CD4-positive, alpha-beta T cell treated with Interleukin-12 subunit alpha and Interleukin-12 subunit beta, for 1 hour (primary cell): ENCODE data around the gene NPHP4.

Experiments used
- DNase-seq: peaks from one replicate; pipeline ENCODE4 v3.0.0-alpha.2; 2020

Gene NPHP4

DNA sequence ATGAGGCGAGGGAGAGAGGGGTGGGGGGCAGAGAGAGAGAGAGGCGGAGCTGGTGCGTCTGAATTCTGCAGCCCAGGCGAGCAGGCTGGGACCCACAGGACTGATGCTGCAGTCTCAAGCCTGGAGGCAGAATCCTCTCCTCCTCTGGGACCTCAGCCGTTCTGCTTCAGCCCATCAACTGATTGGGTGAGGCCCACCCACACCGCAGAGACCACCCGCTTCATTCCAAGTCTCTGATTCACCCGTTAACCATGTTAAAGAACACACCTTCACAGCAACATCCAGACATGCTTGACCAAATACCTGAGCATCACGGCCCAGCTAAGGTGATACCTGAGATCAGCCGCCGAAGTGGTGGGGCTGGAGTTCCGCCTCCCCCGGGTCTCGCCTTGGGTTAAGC is 147.8 kb downstream of the NPHP4 start:
- no peak for DNase-seq

DNA sequence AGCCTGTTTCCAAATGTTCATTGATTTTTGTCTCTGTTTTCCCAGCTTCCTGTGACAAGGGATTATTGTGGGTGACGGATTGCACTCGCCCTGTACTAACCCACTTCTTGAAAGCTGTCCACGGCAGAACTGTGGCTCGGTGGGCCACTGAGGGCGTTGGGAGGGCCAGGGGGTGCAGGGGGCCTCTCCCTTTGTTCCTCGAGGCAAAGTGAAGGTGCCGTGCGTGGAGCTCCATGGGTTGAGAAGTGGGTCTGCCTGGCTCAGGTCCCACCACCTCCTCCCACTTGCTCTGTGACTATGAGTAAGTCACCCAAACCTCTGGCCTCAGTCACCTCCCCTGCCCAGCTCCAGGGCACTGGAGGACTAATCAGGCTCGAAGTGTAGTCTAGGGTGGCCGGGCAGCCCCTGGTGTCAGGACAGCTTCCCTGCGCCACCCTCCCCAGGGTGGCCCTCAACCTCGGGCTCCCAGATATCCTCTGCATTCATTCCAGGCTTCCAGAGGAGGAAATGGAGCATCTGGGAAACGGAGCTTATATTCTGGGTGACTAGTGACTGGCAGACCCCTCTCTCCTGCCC is 148.6 kb downstream of the NPHP4 start:
- no peak for DNase-seq

DNA sequence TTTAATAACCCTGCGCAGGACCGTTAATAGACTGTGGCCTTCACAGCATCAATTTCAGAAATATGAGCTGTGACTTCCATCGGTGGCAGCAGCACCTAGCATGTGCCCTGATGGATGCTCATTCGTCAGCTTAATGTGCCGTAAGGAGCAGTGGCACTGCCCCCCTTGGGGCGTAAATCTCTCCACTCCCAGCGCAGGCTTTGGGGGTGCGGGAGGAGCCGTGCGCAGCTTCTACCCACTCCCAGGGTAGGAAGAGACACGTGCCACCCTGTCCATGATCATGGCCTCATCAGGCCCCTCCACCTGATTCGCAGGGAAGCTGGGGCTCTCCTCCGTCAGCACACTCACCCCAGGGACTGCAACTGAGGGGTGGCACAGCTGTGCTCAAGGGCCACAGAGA is 149.5 kb downstream of the NPHP4 start:
- DNase-seq, result no peak

DNA sequence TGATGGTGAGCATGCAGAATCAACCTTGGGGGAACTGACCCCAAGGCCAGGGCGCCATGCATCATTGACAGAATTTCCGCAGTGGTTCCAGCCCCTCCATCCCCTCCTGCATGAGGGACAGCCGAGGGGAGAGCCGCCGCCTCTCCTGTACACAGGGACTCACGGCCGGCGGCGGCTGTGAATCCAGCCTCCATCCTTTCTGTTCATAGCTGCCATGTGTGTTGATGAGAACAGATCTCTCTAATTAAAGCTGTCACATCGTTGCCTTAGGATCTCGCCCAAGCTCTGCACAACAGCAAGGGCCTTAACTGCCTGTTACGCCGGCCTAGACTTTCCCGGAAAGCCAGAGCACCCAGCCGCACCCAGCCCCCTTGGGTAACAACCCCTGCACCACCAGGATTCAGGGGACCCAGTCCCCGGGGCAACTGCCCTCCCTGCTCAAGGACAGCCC is 151.6 kb downstream of the NPHP4 start:
- no peak for DNase-seq

DNA sequence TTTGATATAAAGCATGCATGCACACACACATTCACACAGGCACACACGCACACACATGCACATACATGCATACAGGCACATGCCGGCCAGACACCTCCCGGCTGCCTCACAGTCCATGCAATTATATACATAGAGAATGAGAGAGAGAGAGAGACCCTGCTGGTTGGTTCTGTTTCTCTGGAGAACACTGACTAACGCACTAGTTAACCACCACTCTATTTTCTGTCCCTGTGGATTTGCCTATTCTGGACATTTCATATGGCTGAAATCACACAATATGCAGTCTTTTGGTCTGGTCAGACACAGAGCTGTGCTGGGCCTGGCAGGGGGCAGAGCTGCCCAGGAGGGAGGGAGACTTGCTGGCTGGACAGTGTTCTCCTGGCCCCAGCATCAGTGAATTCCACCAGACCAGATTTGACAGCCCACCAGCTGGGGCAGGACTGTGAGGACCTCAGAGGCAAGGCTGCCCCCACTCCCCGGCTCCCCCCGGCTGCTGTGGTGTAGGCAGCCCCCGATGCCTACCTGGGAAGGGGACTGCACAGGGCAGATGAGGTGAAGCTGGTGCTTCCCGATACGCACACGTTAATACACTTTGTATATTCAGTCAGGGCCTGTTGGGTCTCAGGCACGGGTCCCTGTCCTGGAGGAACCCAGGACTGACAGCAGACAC is 152.2 kb downstream of the NPHP4 start:
- no peak for DNase-seq

DNA sequence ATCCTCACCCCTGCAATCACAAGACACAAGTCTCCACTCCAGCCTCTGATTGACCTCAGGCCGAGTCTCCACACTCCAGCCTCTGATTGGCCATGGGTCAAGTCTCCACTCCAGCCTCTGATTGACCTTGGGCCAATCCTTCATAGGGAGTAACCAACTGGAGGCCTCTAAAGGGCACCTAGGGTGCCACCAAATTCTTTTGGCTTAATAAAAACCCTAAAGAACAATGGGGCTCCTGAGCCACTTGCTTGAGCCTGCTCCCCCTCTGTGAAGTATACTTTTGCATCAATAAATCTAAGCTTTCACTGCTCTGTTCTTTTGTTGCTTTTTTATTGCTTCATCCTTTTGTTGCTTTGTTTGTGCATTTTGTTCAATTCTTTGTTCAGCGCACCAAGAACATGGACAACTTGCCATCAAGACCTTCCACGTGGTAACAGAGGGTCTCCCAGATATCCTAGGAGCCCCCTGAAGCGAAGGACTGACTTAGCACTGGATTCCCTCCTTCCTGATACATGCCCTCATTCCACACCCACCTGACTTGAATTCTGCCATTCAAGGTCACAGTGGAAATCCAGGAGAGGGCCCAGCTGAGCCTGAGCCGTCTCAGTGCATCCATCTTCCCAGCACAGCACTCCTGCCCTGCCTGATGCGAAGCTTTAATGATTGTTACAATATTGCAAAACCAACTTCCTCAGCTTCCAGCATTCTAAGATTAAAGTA is 152.9 kb downstream of the NPHP4 start:
- no peak for DNase-seq

DNA sequence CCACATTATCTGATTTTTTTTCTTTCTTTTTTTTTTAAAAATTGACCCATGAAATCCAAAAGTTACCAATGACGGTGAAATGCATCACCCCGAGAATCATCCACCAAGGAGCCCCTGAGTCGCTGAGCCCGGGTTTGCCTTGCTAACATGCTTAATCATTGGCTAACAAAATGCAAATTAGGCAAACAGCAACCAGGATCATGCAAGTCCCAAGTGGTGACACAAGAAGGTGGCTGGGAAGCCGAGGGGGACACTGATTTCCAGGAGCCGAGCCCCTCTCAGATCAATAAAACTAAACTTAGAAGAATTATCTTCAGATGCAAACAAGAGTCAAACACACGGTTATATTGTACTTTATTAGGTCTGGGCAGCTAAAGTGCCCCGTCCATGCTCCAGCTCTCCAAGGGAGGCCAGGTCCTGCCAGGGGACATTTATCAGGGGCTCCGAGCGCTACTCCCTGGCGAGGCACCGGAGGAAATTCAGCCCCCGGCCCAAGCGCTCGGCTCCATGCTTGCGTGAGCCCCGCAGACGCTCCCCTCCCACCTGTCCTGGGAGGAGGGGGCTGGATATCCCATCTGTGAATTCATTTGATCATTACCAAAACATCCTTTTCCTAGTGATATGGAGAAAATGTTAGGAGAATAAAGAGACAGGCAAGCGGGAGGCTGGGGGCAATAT is 154.1 kb downstream of the NPHP4 start:
- DNase-seq, result no peak

DNA sequence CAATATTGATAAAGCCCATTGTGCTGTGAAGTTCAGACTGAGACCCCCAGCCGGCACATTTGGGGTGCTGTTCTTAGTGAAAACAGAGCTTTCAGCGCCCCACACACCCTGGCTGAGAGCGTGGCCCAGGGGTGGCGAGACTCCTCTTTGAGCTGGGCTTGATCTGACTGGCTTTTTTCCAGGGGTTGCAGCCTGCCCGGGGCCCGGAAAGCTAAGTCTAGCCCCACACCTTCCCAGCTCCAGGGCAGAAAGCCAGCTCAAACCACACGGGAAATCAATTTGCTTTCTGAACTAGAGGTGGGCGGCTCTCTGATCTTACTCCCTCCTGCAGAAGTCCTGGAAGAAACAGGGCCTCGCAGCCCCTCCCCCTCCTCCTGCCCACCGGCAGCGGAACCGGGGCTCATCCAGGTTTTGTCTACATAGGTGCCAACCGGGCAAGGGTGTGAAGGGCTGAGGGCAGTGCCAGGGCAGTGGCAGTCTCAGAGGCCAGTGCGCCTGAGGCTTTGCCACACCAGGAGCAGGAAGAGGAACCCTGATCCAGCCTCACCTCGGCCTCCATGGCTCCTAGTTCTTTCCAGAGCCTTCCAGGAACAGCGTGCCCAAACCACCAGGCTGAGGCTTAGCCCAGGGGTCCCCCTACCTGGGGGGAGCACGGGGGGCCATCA is 155.3 kb downstream of the NPHP4 start:
- DNase-seq, result no peak

DNA sequence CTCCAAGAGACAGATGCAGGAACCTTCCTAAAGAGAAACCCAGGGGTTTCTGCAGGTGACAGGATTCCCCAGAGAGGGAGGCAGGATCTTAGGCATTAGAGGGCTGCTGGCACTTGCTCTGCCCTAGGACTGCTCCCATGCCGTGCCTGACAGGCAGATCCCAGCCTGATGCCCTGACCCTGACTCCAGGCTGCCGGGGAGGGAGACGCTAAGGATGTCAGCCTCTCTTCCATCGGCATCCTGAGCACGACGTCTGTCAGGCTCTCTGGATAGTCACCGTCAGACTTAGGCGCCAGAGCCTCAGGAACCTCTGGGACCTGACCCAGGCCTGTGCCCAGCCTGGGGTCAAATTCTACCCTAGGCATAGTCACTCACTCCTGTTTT is 157.1 kb downstream of the NPHP4 start:
- DNase-seq, result no peak

DNA sequence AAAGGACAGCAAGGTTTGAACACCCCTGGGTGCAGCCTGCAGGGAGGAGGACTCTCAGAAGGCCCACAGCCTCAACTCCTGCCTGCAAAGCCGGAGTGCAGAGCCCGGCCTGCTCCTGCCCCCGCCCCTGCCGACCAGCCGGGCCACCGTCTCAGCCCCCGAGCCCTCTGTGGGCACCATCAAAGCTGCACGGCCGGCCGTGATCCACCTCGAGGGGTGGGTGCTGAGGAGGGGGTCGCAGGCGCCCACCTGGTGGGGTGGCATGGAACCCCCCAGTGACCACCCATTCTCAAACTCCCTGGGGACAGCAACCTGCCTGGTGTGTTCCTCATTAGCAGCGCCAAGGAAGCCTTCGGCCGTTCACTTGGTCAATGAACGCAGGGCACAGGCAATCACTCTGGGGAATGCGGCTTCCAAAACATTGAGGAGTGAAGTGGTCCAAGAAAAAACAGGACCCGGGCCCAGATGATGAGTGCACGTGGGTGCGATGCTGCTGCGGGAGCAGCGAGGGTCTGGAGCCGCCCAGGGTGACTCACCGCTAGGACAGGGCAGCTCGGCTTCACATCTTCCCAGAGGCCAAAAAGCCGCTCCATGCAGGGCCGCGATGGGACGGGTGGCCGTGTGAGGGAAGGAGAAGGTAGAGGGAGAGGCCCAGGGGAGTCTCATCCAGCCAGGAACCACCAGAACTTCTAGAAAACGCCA is 157.6 kb downstream of the NPHP4 start:
- no peak for DNase-seq

DNA sequence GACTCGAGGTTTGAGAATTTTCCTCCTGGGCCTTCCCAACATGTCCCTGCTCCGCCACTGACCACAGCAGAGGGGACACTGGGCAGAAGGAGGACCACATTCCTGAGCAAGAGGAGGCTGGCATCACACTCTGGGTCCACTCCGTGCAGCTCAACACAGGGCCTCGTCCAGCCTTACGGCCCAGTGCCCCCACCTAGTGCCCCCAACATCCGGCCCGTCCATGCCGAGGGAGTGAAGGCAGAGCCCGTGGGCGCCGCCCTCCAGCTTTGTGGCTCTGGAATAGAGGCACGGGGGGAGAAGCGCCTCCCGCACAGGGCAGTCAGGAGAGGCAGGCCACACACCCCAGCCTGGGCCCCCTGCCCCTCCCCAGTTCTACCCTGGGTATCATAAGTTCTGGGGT is 158.3 kb downstream of the NPHP4 start:
- no peak for DNase-seq

DNA sequence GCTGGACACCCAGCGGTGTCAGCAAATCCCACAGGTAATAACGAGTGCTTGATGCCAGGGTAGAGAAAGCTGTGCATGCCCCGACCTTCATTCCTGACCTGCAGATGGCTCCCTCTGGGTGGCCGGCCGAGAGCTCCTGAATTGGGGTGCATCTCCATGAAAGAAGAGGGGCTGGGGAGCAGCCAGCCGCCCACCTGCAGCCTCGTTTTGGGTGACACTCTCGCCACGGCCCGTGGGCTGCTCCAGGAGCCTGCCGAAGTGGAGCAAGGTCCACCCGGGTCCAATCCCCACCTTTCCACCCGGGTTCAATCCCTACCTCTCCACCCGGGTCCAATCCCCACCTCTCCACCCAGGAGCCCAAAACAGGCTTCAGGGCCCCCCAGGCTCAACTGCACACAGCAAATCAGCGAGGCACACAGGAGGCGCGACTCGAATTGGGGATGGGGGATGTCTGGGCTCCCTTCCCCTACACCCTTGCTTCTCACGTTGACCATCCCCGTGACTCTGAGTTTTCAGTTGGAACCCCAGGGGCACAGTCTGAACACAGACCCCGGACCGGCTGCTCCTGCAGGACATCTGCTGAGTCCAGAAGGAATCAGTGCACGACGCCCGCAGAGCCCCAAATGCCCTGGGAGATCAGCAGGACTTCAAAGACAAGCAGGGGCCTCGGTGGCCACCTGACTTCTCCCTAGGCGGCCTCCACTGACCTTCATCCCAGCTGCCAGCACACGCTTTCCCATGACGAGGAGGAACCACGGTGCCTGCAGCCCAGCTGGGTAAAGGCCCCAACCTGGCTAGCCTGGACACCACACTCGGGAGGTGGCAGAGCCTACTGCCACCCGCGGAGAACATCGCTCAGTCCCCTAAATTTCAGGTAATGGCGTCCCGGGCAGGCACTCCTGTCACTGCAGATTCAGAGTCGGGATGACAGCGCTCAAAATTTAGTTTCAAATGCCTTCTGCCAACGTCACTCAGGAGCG is 159.0 kb downstream of the NPHP4 start:
- DNase-seq, result no peak

DNA sequence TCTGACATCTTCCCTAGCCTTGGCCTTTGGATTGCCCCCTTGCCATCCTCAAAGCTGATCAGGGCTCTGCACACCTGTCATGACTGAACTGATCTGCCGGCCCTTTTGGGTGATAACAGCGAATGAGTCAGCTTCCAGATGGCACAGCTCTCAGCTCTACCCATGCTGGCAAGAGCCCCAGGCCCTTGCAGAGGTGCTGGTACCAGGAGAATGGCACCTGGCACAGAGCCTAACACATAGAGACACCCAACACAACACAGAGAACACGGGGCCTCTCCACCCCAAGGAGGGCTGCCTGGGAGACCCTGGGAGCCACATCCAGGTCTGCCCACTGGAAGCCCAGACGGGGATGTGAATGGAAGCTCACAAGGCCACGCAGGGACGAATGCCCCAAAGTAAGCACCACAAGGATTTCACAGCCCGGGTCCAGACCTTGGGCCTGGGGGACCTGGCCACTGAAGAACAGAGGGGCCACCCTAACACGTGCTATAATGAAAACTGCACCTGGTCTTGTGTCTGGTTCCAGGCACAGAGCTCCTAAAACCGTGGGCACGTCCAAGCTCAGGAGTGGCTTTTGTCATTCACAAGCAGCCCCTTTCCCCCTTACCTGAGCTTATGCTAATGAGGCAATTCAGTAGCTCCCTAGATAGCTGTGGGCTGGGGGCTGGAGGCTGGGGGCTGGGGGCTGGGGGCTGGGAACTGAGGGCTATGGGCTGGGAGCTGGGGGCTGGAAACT is 160.5 kb downstream of the NPHP4 start:
- no peak for DNase-seq

DNA sequence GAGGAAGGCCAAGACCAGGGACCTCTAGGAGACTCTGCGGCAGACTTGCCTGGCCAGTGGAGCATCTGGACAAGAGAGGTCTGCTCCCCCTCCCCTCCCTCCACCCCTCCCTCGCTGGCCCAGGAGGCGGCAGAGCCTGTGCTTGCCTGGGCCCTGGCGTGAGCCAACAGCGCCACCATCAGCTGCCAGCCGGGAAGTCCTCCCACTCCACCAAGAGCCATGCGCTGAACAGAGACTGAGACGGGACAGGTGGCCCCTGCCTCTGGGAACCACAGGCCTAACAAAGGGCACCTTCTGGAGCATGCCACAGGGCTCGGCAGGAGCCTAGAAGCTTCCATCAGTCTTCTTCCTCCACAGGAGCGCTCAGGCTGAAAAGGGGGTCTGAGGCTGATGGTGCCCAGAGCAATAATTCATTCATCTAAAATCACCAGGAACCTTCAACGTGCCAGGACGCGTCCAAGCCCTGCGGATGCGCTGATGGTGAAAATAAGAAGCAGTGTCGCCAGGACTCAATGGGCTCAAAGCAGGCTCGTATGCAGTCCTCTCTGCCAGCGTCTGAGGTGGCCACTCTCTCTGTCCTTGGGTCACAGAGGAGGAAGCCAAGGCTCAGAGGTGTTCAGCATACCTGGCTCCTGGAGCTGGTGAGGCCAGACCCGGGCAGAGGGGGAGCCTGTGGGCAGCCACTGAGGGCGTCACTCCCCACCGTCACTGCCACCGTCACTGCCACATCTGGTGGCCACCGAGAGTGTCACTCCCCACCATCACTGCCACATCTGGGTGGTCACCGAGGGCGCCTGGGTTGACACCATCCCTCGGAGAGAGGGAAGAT is 161.2 kb downstream of the NPHP4 start:
- DNase-seq, result no peak

DNA sequence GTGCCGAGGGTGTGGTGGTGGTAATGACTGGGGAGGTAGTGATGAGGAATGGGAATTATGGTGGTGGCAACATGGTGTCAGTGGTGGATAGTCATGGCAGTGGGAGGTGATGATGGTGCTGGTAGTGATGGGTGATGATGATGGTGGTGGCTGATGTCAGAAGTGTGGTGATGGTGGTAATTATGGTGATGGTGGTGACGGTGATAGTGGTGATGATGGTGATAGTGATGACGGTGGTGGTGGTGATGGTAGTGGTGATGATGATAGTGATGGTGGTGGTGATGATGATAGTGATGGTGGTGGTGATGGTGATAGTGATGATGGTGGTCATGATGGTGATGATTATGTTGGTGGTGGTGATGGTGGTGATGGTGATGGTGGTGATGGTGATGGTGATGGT is 162.8 kb downstream of the NPHP4 start:
- no peak for DNase-seq

DNA sequence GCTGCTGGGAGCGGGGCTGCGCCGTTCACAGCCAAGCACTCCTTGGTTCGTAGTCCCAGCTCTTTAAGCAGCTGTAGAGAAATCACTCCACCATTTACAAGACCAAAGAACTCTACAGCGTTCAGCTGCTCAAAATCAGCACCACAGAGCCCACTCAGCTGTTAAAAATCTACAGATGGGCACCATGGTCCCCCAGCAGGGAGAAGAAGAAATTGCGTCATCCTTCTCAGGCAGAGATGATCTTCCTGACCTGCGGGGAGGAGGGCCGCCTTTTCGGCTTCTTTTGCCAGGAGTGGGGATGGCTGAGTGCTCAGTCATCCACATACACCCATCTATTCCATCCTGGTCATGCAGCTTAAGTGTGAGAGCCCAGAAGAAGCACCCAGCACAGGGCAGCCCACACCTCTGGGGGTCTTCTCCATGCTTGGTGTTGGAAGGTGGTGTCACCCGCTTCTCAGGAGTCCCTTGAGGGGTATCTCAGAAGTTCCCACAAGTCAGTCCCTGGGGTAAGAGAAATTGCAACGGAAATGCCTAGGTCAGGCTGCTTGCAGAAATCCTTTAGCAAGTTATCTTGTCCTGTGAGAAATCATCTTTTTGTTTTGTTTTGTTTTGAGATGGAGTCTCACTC is 163.8 kb downstream of the NPHP4 start:
- DNase-seq, result no peak

DNA sequence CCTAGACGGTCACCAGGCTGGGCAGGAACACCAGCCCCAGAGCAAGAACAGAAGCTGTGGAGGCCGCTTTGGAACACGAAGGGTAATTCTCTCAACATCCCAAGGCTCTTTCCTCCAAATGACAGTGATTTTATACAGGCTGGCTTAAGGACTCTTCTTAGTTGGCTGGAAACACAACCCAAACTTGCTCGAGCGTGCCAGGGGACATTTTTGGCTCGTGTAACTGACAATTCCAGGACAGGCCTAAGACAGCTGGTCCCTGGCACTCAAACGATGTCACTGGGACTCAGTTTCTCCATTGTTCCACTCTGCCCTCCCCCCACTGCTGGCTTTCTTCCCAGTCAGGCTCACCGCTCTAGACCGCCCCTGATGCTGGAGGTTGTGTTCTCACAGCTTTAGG is 164.7 kb downstream of the NPHP4 start:
- no peak for DNase-seq

DNA sequence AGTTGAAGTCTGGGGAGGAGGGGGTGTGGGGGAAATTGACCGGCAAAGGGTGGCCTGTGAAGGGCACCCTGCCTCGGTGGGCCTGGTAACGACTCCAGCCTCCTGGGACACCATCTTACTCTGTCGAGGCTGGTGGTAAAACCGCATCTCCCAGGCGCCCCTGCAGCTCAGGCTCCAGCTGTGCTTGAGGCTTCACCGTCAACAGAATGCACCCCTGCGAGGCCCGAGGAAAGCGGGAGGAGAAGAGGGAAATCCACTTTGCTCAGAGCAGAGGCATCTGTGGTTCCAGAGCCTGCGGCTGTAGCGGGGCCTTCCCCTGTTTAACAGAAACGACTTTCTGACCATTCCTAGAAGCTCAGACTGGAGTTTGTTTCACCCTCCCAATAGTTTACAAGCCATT is 165.6 kb downstream of the NPHP4 start:
- DNase-seq, result no peak

DNA sequence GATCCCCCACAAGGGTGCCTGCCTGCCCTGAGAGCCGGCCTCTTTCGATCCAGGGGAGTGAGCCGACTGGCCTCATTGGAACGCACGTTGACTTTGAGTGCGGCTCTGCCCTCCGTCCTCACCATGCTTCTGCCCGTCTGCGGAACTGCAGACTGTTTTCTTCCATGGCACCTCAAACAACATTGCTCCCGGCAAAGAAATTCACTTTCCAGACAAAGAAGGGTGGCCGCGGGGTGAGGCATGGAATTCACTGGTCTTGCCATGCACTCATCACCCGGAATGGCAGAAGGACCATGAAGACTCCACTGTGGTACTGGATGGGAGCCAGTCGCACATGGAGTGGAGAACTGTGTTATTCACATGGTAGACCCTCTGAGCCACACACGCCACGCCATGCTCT is 169.5 kb downstream of the NPHP4 start:
- no peak for DNase-seq
